Suprapubic skin (tissue), 4 donors: ENCODE measurements around the gene PITPNM3. TPM values are rescaled to one million over a fixed set of nuclear protein-coding genes. Genes with fewer than 3 reads are reported as not detected.

Experiments
- DNase-seq, 2 donors: peaks; one replicate each; pipeline ENCODE4 v3.0.0-alpha.2; 2019; ENCODE audit warnings: low spot score in 2 of 2
- H3K27ac ChIP-seq: fragments of 200-600 bp; sonication (generic); one replicate; pipeline ENCODE4 v1.5.1; 2019
- H3K27me3 ChIP-seq: fragments of 200-600 bp; sonication (generic); one replicate; pipeline ENCODE4 v1.5.1; 2019
- H3K36me3 ChIP-seq: fragments of 200-600 bp; sonication (generic); one replicate; pipeline ENCODE4 v1.5.1; 2019
- H3K4me1 ChIP-seq: fragments of 200-600 bp; sonication (generic); one replicate; pipeline ENCODE4 v1.5.1; 2019
- H3K4me3 ChIP-seq: fragments of 200-600 bp; sonication (generic); one replicate; pipeline ENCODE4 v1.5.1; 2019; ENCODE audit warnings: mild to moderate bottlenecking
- H3K9me3 ChIP-seq: fragments of 200-600 bp; sonication (generic); one replicate; pipeline ENCODE4 v1.5.1; 2019
- EP300 ChIP-seq: sonication (generic); formaldehyde crosslinking; IDR thresholded peaks from one replicate; pipeline ENCODE4 v1.6.1; 2017; ENCODE audit warnings: antibody characterized with exemption
- POLR2A ChIP-seq, 2 donors: fragments of 450-650 bp; IDR thresholded peaks; one replicate each; pipeline ENCODE4 v1.6.1; 2017; ENCODE audit warnings: antibody characterized with exemption in 2 of 2, mild to moderate bottlenecking in 2 of 2, moderate library complexity in 2 of 2
- POLR2AphosphoS5 ChIP-seq, 3 donors: sonication (generic); formaldehyde crosslinking; IDR thresholded peaks; one replicate each; pipeline ENCODE4 v1.6.1; 2017; ENCODE audit warnings: antibody characterized with exemption in 3 of 3
- WGBS: methylation state at CpG from one replicate; pipeline ENCODE4 v1.1.5; 2018; 5-methylcytosine and 5-hydroxymethylcytosine counted together
- total RNA-seq, 4 donors: library from RNA; depleted of rRNA; stranded (reverse); fragments of >200 nt; gene quantifications; one replicate each; pipeline ENCODE4 v1.1.0, GENCODE V29; 2016
- TF ChIP-seq, protein P1 (sequence below), 2 donors: fragments of 200-600 bp in 1 of 2; fragments of 450-650 bp in 1 of 2; sonication (generic) in 1 of 2; IDR thresholded peaks; one replicate each; pipeline ENCODE4 v1.5.1; 2016 to 2019; ENCODE audit warnings: antibody characterized with exemption in 2 of 2, mild to moderate bottlenecking in 1 of 2, moderate library complexity in 1 of 2

PITPNM3 gene
- total RNA-seq, 4 donors from 2014 or later = 16.4 to 31.1 (median 19.2) TPM

DNA sequence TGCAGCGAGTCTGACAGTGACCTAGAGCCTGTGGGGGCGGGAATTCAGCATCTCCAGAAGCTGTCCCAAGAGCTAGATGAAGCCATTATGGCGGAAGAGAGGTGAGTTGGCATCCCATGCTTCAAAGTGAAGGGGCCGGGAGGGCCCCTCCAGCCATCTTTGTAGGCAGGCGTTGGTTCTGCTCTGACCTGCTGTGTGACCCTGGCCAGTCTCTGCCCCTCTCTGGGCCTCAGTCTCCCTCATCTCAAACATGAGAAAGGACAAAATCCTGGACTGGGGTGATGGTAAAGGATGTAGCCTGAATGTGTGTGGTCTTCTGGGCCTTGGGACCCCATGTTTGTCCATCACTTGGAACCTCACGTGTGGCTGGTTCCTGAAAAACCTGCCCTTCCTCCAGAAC, 107.0 kb downstream of the PITPNM3 start:
- Histone ChIP-seq H3K9me3 (no peaks in the 10 kb centered on the region), H3K4me3 (no peak overlapping the region), H3K36me3 (no peaks in the 10 kb centered on the region), H3K4me1 (peaks cover 6% of the 10 kb centered on the region), H3K27ac (no peak overlapping the region), H3K27me3 (no peaks in the 10 kb centered on the region)
- TF ChIP-seq POLR2AphosphoS5 (IDR thresholded peaks at IDR 0.05) (no peak), POLR2A (IDR thresholded peaks at IDR 0.05) (no peak), EP300 (no peak)
- TF ChIP-seq, protein P1, sequence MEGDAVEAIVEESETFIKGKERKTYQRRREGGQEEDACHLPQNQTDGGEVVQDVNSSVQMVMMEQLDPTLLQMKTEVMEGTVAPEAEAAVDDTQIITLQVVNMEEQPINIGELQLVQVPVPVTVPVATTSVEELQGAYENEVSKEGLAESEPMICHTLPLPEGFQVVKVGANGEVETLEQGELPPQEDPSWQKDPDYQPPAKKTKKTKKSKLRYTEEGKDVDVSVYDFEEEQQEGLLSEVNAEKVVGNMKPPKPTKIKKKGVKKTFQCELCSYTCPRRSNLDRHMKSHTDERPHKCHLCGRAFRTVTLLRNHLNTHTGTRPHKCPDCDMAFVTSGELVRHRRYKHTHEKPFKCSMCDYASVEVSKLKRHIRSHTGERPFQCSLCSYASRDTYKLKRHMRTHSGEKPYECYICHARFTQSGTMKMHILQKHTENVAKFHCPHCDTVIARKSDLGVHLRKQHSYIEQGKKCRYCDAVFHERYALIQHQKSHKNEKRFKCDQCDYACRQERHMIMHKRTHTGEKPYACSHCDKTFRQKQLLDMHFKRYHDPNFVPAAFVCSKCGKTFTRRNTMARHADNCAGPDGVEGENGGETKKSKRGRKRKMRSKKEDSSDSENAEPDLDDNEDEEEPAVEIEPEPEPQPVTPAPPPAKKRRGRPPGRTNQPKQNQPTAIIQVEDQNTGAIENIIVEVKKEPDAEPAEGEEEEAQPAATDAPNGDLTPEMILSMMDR (IDR thresholded peaks at IDR 0.05) = no peak
- WGBS = 93% methylated on average over 6 of the region's 6 CpGs
- DNase-seq = no peak

DNA sequence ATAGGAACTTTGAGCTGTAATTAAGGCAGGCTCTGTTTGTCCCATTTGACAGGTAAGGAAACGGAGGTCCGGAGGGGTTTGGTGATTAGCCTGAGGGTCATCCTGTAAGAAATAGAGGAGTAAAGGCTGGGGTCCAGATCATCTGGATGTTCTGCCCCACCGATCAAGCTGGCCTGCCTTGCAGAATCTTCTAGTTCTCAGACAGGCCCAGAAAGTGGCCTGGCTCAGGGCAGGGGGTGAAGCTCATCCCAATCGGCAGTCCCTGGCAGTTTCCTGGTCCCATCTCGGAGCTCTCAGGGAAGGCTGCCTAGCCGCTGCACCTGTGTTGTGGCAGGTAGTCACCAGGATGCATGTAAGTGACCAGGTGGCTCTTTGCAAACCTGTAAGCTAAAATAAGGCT, 107.9 kb downstream of the PITPNM3 start:
- no peak for DNase-seq
- WGBS = 94% methylated on average over 6 of the region's 6 CpGs
- H3K4me3 ChIP-seq = no peak overlapping the region
- peaks cover 14% of the 10 kb centered on the region for H3K4me1 ChIP-seq
- TF ChIP-seq POLR2AphosphoS5 (IDR thresholded peaks at IDR 0.05) = no peak
- no peak for TF ChIP-seq POLR2A (IDR thresholded peaks at IDR 0.05)
- TF ChIP-seq, protein P1 (IDR thresholded peaks at IDR 0.05) = no peak
- TF ChIP-seq EP300 = no peak
- H3K9me3 ChIP-seq = no peaks in the 10 kb centered on the region
- no peak overlapping the region for H3K27ac ChIP-seq
- H3K36me3 ChIP-seq = no peaks in the 10 kb centered on the region
- no peaks in the 10 kb centered on the region for H3K27me3 ChIP-seq

DNA sequence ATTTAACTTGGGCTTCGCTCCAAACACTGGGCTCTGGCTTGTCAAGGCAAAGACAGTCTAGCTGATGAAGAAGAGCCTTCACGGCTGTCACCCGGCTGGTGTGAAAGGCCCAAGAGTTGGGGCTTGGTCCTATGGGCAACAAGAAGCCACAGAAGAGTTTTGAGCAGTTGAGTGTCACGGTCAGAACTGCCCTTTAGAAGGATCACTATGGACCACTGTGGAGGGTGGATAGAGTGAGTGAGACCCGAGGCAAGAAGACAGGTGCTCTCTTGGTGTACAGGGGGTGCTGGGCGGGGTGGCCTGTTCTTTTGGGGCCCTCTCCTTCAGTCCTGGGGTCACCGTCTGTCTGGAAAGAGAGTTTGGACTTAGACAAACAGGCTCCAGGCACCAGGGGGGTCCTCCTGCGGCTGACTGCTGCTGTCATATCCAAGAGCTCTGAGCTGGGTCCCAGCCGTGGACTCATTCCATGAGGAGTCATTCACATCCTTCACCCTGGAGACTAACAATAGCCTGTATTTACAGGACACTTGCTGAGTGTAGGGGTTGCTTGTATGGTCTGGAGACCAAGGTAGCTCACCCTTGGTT, 109.7 kb downstream of the PITPNM3 start:
- H3K4me3 ChIP-seq = no peak overlapping the region
- 90% methylated on average over 9 of the region's 9 CpGs for WGBS
- H3K27me3 ChIP-seq = no peaks in the 10 kb centered on the region
- peaks cover 15% of the 10 kb centered on the region for H3K4me1 ChIP-seq
- no peak overlapping the region for H3K27ac ChIP-seq
- no peak for DNase-seq
- H3K36me3 ChIP-seq = no peaks in the 10 kb centered on the region
- H3K9me3 ChIP-seq = no peaks in the 10 kb centered on the region
- TF ChIP-seq POLR2AphosphoS5 (IDR thresholded peaks at IDR 0.05) = no peak
- TF ChIP-seq EP300 = no peak
- no peak for TF ChIP-seq POLR2A (IDR thresholded peaks at IDR 0.05)
- TF ChIP-seq, protein P1 (IDR thresholded peaks at IDR 0.05) = no peak

DNA sequence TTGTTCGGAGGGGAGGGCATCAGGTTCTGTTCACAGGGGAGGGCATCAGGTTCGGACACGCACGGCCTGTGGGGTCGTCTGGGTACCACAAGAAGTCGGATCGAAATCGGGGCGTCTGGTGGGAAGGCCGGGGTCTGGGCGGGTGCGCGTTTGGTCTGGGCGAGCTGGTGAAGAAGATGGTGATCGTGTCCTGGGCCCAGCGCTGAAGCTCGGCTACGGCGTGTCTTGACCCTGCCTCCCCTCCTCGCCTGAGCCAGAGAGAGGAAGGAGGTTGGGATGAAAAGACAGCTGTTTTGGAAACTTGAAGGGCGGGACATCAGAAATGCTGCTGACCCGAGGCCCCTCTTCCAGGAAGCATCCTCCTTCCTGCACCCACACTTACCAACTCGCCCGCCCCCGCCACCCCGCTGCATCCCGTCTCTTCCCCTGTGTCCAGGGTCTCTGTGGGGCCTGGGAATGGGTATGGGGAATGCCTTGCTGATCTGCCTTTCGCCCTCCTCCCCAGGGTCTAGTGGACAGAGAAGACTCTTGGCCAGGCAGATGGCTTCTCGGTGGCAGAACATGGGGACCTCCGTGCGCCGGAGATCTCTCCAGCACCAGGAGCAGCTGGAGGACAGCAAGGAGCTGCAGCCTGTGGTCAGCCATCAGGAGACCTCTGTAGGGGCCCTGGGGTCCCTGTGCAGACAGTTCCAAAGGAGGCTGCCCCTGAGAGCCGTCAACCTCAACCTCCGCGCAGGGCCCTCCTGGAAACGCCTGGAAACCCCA, 111.6 kb downstream of the PITPNM3 start:
- peak overlapping the region; percentile 63 for H3K4me3 ChIP-seq
- no peaks in the 10 kb centered on the region for H3K36me3 ChIP-seq
- no peak overlapping the region for H3K27ac ChIP-seq
- DNase-seq = no peak
- WGBS = 23% methylated on average over 33 of the region's 36 CpGs
- no peaks in the 10 kb centered on the region for H3K9me3 ChIP-seq
- TF ChIP-seq EP300 = no peak
- peaks cover 15% of the 10 kb centered on the region for H3K4me1 ChIP-seq
- H3K27me3 ChIP-seq = peaks cover 5% of the 10 kb centered on the region

- Histone ChIP-seq H3K4me3 (peak within 1 kb of the TSS; percentile 63), H3K36me3 (no peaks in the 10 kb centered on the region), H3K27ac (no peak within 1 kb of the TSS), H3K27me3 (peaks cover 12% of the 10 kb centered on the region), H3K9me3 (no peaks in the 10 kb centered on the region), H3K4me1 (peaks cover 15% of the 10 kb centered on the region)
- no peak for TF ChIP-seq POLR2AphosphoS5 (IDR thresholded peaks at IDR 0.05)
- no peak for TF ChIP-seq EP300
- no peak for TF ChIP-seq POLR2A (IDR thresholded peaks at IDR 0.05)
- TF ChIP-seq, protein P1 (IDR thresholded peaks at IDR 0.05) = no peak
- DNase-seq = peak; percentile 95 to 98
- under 1% methylated on average over 23 of the region's 62 CpGs for WGBS
Observed at GRCh38 chr17:6443692-6444570, 112.4 kb downstream of the PITPNM3 start, which contains the start of gene PIMREG. TSS of gene PIMREG (plus strand) at chr17:6444455. CDS start at chr17:6445111, 656 bp downstream.
